NCI-H774 (cell line): ENCODE results near the gene SALL2.

ENCODE experiments used
- DNase-seq: peaks from one replicate; lab custom pipeline; 2025; lab: John Stamatoyannopoulos, UW

The SALL2 gene

GRCh38 chr14:21494902-21495762 is 31.0 kb downstream of the SALL2 start:
- DNase-seq: no peak

GRCh38 chr14:21486640-21487087 is 39.5 kb downstream of the SALL2 start:
- DNase-seq: no peak

- peak; percentile 98 for DNase-seq
Measured at GRCh38 chr14:21476925-21477681, 49.0 kb downstream of the SALL2 start, which contains the start of the genes RAB2B and TOX4. Gene RAB2B, minus strand, starts transcription at chr14:21476959. Its CDS starts 87 bp downstream, at chr14:21476872. Gene TOX4, plus strand, starts transcription at chr14:21477195. Its CDS starts 84 bp downstream, at chr14:21477279.

- DNase-seq: peak; percentile 92
Measured at GRCh38 chr14:21476523-21476924, 49.6 kb downstream of the SALL2 start.

- DNase-seq: no peak
Measured at GRCh38 chr14:21475767-21476522, 50.2 kb downstream of the SALL2 start.
